Esophagus muscularis mucosa (tissue), 3 donors: ENCODE measurements around the gene GMDS.

ENCODE experiments used
- CTCF ChIP-seq, 3 experiments: fragments of 200-600 bp in 2 of 3; fragments of 450-650 bp in 1 of 3; sonication (generic) in 2 of 3; IDR thresholded peaks; one replicate each; pipeline ENCODE4 v1.5.1; 2017 to 2019; ENCODE audit warnings: antibody characterized with exemption in 3 of 3, mild to moderate bottlenecking in 2 of 3, moderate library complexity in 1 of 3
- POLR2A ChIP-seq: fragments of 450-650 bp; IDR thresholded peaks from one replicate; pipeline ENCODE4 v1.6.1; 2017; ENCODE audit warnings: antibody characterized with exemption, moderate library complexity, mild to moderate bottlenecking, low read depth
- POLR2AphosphoS5 ChIP-seq, 2 donors: sonication (generic); formaldehyde crosslinking; IDR thresholded peaks; one replicate each; pipeline ENCODE4 v1.6.1; 2017; ENCODE audit warnings: antibody characterized with exemption in 2 of 2

GRCh38 chr6:1592852-1593251 lies 652.6 kb downstream of the GMDS start:
- TF ChIP-seq CTCF (IDR thresholded peaks at IDR 0.05) (no peak), POLR2A (no peak), POLR2AphosphoS5 (IDR thresholded peaks at IDR 0.05) (no peak)
